Panc1 (cell line): ENCODE results near the gene LPP. TPM values are rescaled to one million over a fixed set of nuclear protein-coding genes. Genes with fewer than 3 reads are reported as not detected.

ENCODE experiments used
- ATAC-seq: fragments of 200-7000 bp; cut with Tn5 transposase; 2 replicates; pipeline ENCODE4 v1.9.1; 2020; ENCODE audit warnings: mild to moderate bottlenecking, moderate library complexity
- BruUV-seq: library from RNA; stranded (reverse); fragments of 400-500 nt; replicated peaks from 2 replicates; lab custom pipeline; 2021; lab: Mats Ljungman, UMichigan
- CTCF ChIA-PET: fragments of 300-600 bp; sonication (Branson Sonifier 250); formaldehyde crosslinking; loops from one replicate; lab custom pipeline; 2022; ENCODE audit warnings: antibody characterized with exemption; lab: Charles Lee
- POLR2A ChIA-PET: fragments of 300-600 bp; sonication (Branson Sonifier 250); formaldehyde crosslinking; loops from one replicate; lab custom pipeline; 2022; ENCODE audit warnings: antibody characterized with exemption; lab: Charles Lee
- DNase-seq: peaks from one replicate; pipeline ENCODE4 v3.0.0-alpha.2; 2010; ENCODE audit warnings: low read depth, low spot score
- H3K27ac ChIP-seq: 2 replicates; pipeline ENCODE4 v1.5.1; 2011; ENCODE audit warnings: mild to moderate bottlenecking, low read length, inconsistent platforms
- H3K27me3 ChIP-seq: fragments of 200-500 bp; sonication (Bioruptor generic); 2 replicates; pipeline ENCODE4 v1.6.0; 2014; ENCODE audit warnings: low read length, inconsistent platforms; ENCODE audit not compliant: control insufficient read depth, insufficient read depth
- H3K36me3 ChIP-seq: fragments of 200-500 bp; sonication (Bioruptor generic); 2 replicates; pipeline ENCODE4 v1.5.1; 2014; ENCODE audit warnings: inconsistent platforms, mild to moderate bottlenecking, low read length, moderate library complexity; ENCODE audit not compliant: control insufficient read depth, insufficient read depth
- H3K4me1 ChIP-seq: 2 replicates; pipeline ENCODE4 v1.5.1; 2011; ENCODE audit warnings: inconsistent platforms, mild to moderate bottlenecking, low read length, moderate library complexity; ENCODE audit not compliant: control insufficient read depth, insufficient read depth
- H3K4me3 ChIP-seq, 2 experiments: 2 replicates each; pipeline ENCODE4 v1.5.1; 2011 to 2012; ENCODE audit warnings: low read depth in 2 of 2, low read length in 2 of 2, mild to moderate bottlenecking in 2 of 2, inconsistent platforms in 1 of 2, moderate library complexity in 1 of 2
- H3K9me3 ChIP-seq: fragments of 200-500 bp; sonication (Bioruptor generic); 2 replicates; pipeline ENCODE4 v1.5.1; 2014; ENCODE audit warnings: low read depth, mild to moderate bottlenecking, inconsistent platforms, low read length, moderate library complexity; ENCODE audit not compliant: control insufficient read depth, insufficient read depth
- POLR2AphosphoS5 ChIP-seq: IDR thresholded peaks from 2 replicates; pipeline ENCODE4 v1.6.1; 2012; ENCODE audit warnings: mild to moderate bottlenecking, low read depth, low read length, moderate library complexity
- SIN3A ChIP-seq: IDR thresholded peaks from 2 replicates; pipeline ENCODE4 v1.6.1; 2012; ENCODE audit warnings: low read depth, mild to moderate bottlenecking, low read length, moderate library complexity, borderline replicate concordance; ENCODE audit not compliant: insufficient read depth
- TCF7L2 ChIP-seq: IDR thresholded peaks from 2 replicates; pipeline ENCODE4 v1.6.1; 2011; ENCODE audit warnings: mild to moderate bottlenecking, low read depth, low read length, inconsistent platforms
- in situ Hi-C: cut with HindIII; loops from 2 replicates; pipeline ENCODE4 v1.10.0; 2016; ENCODE audit warnings: low sequenced_read_pairs, low pct_unique_long_range_greater_than_20kb
- intact Hi-C: fragments of 100-400 bp; cut with micrococcal nuclease; formaldehyde crosslinking; loops from one replicate; pipeline ENCODE4 v1.10.0; 2022; ENCODE audit not compliant: unreplicated experiment
- total RNA-seq: library from RNA; stranded (reverse); gene quantifications from one replicate; pipeline ENCODE4 v1.2.1, GENCODE V29; 2021; ENCODE audit not compliant: unreplicated experiment
- TF ChIP-seq, protein P1 (sequence below): fragments of 450-650 bp; IDR thresholded peaks from 2 replicates; pipeline ENCODE4 v1.5.1; 2017; ENCODE audit warnings: mild to moderate bottlenecking
- TF ChIP-seq, protein P2 (sequence below), 2 experiments: IDR thresholded peaks; 2 replicates each; pipeline ENCODE4 v1.6.1; 2011 to 2012; ENCODE audit warnings: low read depth in 2 of 2, control low read depth in 1 of 2, low read length in 1 of 2, mild to moderate bottlenecking in 1 of 2, moderate library complexity in 1 of 2; ENCODE audit not compliant: insufficient read depth in 1 of 2

LPP gene
- total RNA-seq, 1 experiment from 2014 or later = 90.0 TPM

DNA sequence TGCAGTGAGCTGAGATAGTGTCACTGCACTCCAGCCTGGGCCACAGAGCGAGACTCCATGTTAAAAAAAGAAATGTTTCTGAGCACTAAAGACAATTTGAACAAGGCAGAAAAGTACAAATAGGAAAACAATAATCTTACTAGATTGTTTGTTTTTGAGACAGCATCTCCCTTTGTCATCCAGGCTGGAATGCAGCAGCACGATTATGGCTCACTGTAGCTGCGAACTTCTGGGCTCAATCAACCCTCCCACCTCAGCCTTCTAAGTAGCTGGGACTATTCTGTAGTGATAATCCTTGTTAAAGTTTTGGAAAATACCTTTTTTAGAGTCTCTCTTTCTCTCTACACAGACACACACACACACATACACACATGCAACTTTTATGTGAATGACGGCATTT, 107.1 kb downstream of the LPP start:
- CTCF ChIA-PET = no interaction called here
- Histone ChIP-seq H3K4me1 (peaks cover 86% of the 10 kb centered on the region), H3K4me3 (peak overlapping the region in 1 of 2 experiments; percentile 21; a peak in 1 of 4 replicates), H3K27ac (peak overlapping the region; percentile 69), H3K36me3 (no peaks in the 10 kb centered on the region), H3K9me3 (no peaks in the 10 kb centered on the region), H3K27me3 (no peaks in the 10 kb centered on the region)
- TF ChIP-seq SIN3A (no peak), TCF7L2 (no peak), POLR2AphosphoS5 (no peak)
- TF ChIP-seq, protein P1, sequence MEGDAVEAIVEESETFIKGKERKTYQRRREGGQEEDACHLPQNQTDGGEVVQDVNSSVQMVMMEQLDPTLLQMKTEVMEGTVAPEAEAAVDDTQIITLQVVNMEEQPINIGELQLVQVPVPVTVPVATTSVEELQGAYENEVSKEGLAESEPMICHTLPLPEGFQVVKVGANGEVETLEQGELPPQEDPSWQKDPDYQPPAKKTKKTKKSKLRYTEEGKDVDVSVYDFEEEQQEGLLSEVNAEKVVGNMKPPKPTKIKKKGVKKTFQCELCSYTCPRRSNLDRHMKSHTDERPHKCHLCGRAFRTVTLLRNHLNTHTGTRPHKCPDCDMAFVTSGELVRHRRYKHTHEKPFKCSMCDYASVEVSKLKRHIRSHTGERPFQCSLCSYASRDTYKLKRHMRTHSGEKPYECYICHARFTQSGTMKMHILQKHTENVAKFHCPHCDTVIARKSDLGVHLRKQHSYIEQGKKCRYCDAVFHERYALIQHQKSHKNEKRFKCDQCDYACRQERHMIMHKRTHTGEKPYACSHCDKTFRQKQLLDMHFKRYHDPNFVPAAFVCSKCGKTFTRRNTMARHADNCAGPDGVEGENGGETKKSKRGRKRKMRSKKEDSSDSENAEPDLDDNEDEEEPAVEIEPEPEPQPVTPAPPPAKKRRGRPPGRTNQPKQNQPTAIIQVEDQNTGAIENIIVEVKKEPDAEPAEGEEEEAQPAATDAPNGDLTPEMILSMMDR = no peak
- TF ChIP-seq, protein P2, sequence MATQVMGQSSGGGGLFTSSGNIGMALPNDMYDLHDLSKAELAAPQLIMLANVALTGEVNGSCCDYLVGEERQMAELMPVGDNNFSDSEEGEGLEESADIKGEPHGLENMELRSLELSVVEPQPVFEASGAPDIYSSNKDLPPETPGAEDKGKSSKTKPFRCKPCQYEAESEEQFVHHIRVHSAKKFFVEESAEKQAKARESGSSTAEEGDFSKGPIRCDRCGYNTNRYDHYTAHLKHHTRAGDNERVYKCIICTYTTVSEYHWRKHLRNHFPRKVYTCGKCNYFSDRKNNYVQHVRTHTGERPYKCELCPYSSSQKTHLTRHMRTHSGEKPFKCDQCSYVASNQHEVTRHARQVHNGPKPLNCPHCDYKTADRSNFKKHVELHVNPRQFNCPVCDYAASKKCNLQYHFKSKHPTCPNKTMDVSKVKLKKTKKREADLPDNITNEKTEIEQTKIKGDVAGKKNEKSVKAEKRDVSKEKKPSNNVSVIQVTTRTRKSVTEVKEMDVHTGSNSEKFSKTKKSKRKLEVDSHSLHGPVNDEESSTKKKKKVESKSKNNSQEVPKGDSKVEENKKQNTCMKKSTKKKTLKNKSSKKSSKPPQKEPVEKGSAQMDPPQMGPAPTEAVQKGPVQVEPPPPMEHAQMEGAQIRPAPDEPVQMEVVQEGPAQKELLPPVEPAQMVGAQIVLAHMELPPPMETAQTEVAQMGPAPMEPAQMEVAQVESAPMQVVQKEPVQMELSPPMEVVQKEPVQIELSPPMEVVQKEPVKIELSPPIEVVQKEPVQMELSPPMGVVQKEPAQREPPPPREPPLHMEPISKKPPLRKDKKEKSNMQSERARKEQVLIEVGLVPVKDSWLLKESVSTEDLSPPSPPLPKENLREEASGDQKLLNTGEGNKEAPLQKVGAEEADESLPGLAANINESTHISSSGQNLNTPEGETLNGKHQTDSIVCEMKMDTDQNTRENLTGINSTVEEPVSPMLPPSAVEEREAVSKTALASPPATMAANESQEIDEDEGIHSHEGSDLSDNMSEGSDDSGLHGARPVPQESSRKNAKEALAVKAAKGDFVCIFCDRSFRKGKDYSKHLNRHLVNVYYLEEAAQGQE (IDR thresholded peaks at IDR 0.05; ENCODE audit: insufficient read depth in 1 of 2, low read depth in 2 of 2, low read length in 1 of 2) = no peak
- peak; percentile 28; the same call in 1 of the 2 replicates for ATAC-seq
- no peak for DNase-seq
- POLR2A ChIA-PET = interaction anchor here (0.7 kb wide), 2 partner anchors 57 to 524 kb away, joined by 4 read pairs; no protein-coding TSS in a partner anchor
- no TSS peak for BruUV-seq
- in situ Hi-C loops = no loop called here
- intact Hi-C loops = loop anchor here (10.0 kb wide), 1 partner anchor 106 kb away; the partner anchor contains the start of gene LPP

DNA sequence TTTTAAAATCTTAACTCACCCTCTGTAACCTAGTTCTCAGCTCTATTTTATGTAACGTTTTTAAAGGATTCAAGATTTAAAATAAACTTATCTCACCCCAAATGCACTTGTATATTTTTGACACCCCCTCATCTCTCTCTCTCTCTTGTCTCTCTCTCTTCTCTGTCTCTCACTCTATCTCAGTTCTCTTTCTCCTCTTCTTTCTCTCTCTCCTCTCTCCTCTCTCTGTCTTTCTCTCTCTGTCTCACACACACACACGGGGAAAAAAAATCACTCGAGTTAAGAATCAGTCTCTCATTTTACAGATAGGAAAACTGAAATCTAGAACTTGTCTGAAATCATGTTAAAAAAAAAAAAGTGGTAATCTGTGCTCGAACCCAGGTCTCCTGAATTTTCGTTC, 108.5 kb downstream of the LPP start:
- TF ChIP-seq SIN3A (no peak), POLR2AphosphoS5 (no peak), TCF7L2 (no peak)
- TF ChIP-seq, protein P2 (IDR thresholded peaks at IDR 0.05; ENCODE audit: insufficient read depth in 1 of 2, low read depth in 2 of 2, low read length in 1 of 2) = no peak
- TF ChIP-seq, protein P1 = no peak
- ATAC-seq (no peak), DNase-seq (no peak)
- POLR2A ChIA-PET = interaction anchor here (0.6 kb wide), 1 partner anchor 517 kb away, joined by 3 read pairs; the partner anchor contains the start of gene BCL6
- BruUV-seq = no TSS peak
- CTCF ChIA-PET = no interaction called here
- H3K4me1 ChIP-seq = peaks cover 94% of the 10 kb centered on the region
- peak overlapping the region in 1 of 2 experiments; percentile 32; a peak in 2 of 4 replicates for H3K4me3 ChIP-seq
- H3K27me3 ChIP-seq = no peaks in the 10 kb centered on the region
- no peaks in the 10 kb centered on the region for H3K36me3 ChIP-seq
- H3K9me3 ChIP-seq = no peaks in the 10 kb centered on the region
- H3K27ac ChIP-seq = peak overlapping the region; percentile 73
- intact Hi-C loops (loop anchor here (10.0 kb wide), 1 partner anchor 108 kb away; the partner anchor contains the start of gene LPP), in situ Hi-C loops (no loop called here)
